Activated T-cell treated with anti-CD3 and anti-CD28 coated beads, Interleukin-2, amount 50 U/mL, for 48 hours (primary cell): Measurements from ENCODE around the gene ARF5.

Source experiments
- DNase-seq, 2 experiments: peaks; one replicate each; pipeline ENCODE4 v3.0.0-alpha.2; 2020

ARF5 gene

DNA sequence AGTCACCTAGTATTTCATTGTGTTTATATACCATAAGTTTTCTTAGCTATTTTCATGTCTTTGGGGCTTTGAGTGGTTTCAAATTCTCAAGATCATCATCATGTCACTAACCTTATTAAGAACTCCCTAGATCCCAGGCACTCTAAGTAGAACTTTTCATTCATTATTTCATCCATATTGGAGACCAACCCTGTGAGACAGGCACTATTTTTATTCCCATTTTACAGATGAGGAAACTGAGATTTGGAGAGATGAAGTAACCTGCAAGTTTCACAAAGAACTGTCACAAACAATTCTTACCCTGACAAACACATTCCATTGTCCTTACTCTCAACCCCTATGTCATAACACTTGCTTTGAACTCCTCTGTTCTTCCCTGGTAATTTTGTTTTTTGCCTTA is 50.0 kb downstream of the ARF5 start:
- no peak for DNase-seq
